ENCODE data around the gene IL7R.
A peak's percentile ranks its signal among the peaks of the same experiment; 100 is the strongest.

The IL7R gene

GRCh38 chr5:35920890-35921289, 64.2 kb downstream of the IL7R start:
- no peak for DNase-seq

GRCh38 chr5:35921930-35922329, 65.2 kb downstream of the IL7R start:
- no peak for DNase-seq

- DNase-seq, result no peak
Observed at GRCh38 chr5:35922468-35922867, 65.8 kb downstream of the IL7R start.

GRCh38 chr5:35924122-35924949, 67.6 kb downstream of the IL7R start:
- DNase-seq, result peak in 1 of 3 donors; percentile 22

- peak; percentile 78 to 89 (median 82) for DNase-seq
Observed at GRCh38 chr5:35924950-35925722, 68.4 kb downstream of the IL7R start.

GRCh38 chr5:35926389-35927051, 69.8 kb downstream of the IL7R start:
- DNase-seq, result peak; percentile 72 to 80 (median 72)
